NT2/D1 (cell line): Measurements from ENCODE around the gene SERINC5.

ENCODE experiments used
- SUZ12 ChIP-seq: IDR thresholded peaks from 2 replicates; pipeline ENCODE4 v1.6.1; 2011; ENCODE audit not compliant: insufficient read length, insufficient read depth; ENCODE audit errors: extremely low read depth
- YY1 ChIP-seq: IDR thresholded peaks from 2 replicates; pipeline ENCODE4 v1.6.1; 2011; ENCODE audit not compliant: insufficient read length, insufficient read depth
- ZNF274 ChIP-seq: IDR thresholded peaks from 2 replicates; pipeline ENCODE4 v1.6.1; 2011; ENCODE audit warnings: mild to moderate bottlenecking, low read depth, low read length

- TF ChIP-seq YY1 (no peak), SUZ12 (no peak), ZNF274 (no peak)
Measured at GRCh38 chr5:80208381-80208780, 47.5 kb downstream of the SERINC5 start.
